Loucy (cell line): Measurements from ENCODE around the gene RIMS1.

Experiments used
- H2AFZ ChIP-seq: fragments of 200-600 bp; sonication (generic); 2 replicates; pipeline ENCODE4 v1.6.0; 2016; ENCODE audit warnings: antibody characterized with exemption, mild to moderate bottlenecking, low read length, moderate library complexity
- H3F3A ChIP-seq: fragments of 200-600 bp; 2 replicates; pipeline ENCODE4 v1.6.0; 2016; ENCODE audit warnings: antibody characterized with exemption, low read depth, mild to moderate bottlenecking
- H3K27me3 ChIP-seq: fragments of 200-600 bp; sonication (generic); 2 replicates; pipeline ENCODE4 v1.6.1; 2014; ENCODE audit warnings: low read length, mild to moderate bottlenecking; ENCODE audit not compliant: insufficient read depth, poor library complexity, severe bottlenecking
- H3K36me3 ChIP-seq: fragments of 200-600 bp; sonication (generic); 2 replicates; pipeline ENCODE4 v1.6.1; 2016; ENCODE audit warnings: low read length; ENCODE audit not compliant: insufficient read depth
- H3K4me1 ChIP-seq: fragments of 200-600 bp; sonication (generic); 2 replicates; pipeline ENCODE4 v1.5.1; 2014; ENCODE audit warnings: low read length, mild to moderate bottlenecking; ENCODE audit not compliant: insufficient read depth, poor library complexity, severe bottlenecking
- H3K4me2 ChIP-seq: fragments of 200-600 bp; sonication (generic); 2 replicates; pipeline ENCODE4 v1.6.0; 2014; ENCODE audit warnings: antibody characterized with exemption, low read length, low read depth, mild to moderate bottlenecking; ENCODE audit not compliant: poor library complexity, severe bottlenecking
- H3K4me3 ChIP-seq: fragments of 200-600 bp; sonication (generic); 2 replicates; pipeline ENCODE4 v1.5.1; 2014; ENCODE audit warnings: low read length, mild to moderate bottlenecking, mixed read lengths; ENCODE audit not compliant: poor library complexity, severe bottlenecking
- H3K79me2 ChIP-seq: fragments of 200-600 bp; sonication (generic); 2 replicates; pipeline ENCODE4 v1.6.1; 2014; ENCODE audit warnings: low read length; ENCODE audit not compliant: insufficient read depth
- H3K9ac ChIP-seq: fragments of 200-600 bp; sonication (generic); 2 replicates; pipeline ENCODE4 v1.6.0; 2014; ENCODE audit warnings: mild to moderate bottlenecking, low read depth, low read length, moderate library complexity; ENCODE audit not compliant: poor library complexity, severe bottlenecking
- H3K9me2 ChIP-seq: fragments of 200-600 bp; sonication (generic); replicated peaks from 2 replicates; pipeline ENCODE4 v1.6.1; 2016; ENCODE audit warnings: low read depth, low read length, mixed read lengths
- H3K9me3 ChIP-seq: fragments of 200-600 bp; sonication (generic); 2 replicates; pipeline ENCODE4 v1.6.1; 2014; ENCODE audit warnings: mild to moderate bottlenecking, antibody characterized with exemption, low read length, low read depth; ENCODE audit not compliant: insufficient read depth
- H4K20me1 ChIP-seq: fragments of 200-600 bp; sonication (generic); 2 replicates; pipeline ENCODE4 v1.6.0; 2014; ENCODE audit warnings: antibody characterized with exemption, low read length, mild to moderate bottlenecking; ENCODE audit not compliant: insufficient read depth, poor library complexity, severe bottlenecking
- EZH2phosphoT487 ChIP-seq: fragments of 200-600 bp; IDR thresholded peaks from 2 replicates; pipeline ENCODE4 v1.6.1; 2018; ENCODE audit warnings: antibody characterized with exemption, mild to moderate bottlenecking, moderate library complexity, borderline replicate concordance
- TF ChIP-seq, protein P1 (sequence below): fragments of 200-600 bp; sonication (generic); conservative IDR thresholded peaks from 2 replicates; pipeline ENCODE4 v1.5.1; 2014; ENCODE audit warnings: mild to moderate bottlenecking, antibody characterized with exemption, low read length

RIMS1 gene

DNA sequence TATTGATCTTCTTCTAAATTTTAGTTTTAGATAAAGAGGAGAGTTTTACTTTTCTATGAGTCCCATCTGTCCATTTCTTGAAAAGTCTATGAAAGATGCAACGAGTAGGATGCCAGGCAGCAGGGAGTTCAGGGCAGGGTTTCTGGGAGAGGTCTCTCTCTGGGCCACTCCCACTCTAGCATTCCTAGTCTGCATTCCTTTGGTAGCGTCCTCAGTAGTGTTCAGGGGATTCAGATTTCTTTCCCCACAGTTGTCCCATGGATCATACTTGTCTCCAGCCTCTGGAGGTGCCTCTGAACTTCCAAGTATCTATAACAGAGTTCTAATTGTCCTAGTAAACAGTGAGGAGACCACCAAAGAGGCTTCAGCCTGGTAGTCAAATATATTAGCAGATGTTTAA lies 225.3 kb downstream of the RIMS1 start:
- Histone ChIP-seq H2AFZ (no peak overlapping the region), H3K9ac (no peak overlapping the region), H3K9me2 (no peaks in the 10 kb centered on the region), H4K20me1 (no peaks in the 10 kb centered on the region), H3K4me3 (no peak overlapping the region), H3K27me3 (no peaks in the 10 kb centered on the region), H3K36me3 (no peaks in the 10 kb centered on the region), H3K79me2 (no peaks in the 10 kb centered on the region), H3K4me2 (no peak overlapping the region), H3F3A (no peaks in the 10 kb centered on the region), H3K4me1 (no peaks in the 10 kb centered on the region), H3K9me3 (no peaks in the 10 kb centered on the region)
- TF ChIP-seq, protein P1, sequence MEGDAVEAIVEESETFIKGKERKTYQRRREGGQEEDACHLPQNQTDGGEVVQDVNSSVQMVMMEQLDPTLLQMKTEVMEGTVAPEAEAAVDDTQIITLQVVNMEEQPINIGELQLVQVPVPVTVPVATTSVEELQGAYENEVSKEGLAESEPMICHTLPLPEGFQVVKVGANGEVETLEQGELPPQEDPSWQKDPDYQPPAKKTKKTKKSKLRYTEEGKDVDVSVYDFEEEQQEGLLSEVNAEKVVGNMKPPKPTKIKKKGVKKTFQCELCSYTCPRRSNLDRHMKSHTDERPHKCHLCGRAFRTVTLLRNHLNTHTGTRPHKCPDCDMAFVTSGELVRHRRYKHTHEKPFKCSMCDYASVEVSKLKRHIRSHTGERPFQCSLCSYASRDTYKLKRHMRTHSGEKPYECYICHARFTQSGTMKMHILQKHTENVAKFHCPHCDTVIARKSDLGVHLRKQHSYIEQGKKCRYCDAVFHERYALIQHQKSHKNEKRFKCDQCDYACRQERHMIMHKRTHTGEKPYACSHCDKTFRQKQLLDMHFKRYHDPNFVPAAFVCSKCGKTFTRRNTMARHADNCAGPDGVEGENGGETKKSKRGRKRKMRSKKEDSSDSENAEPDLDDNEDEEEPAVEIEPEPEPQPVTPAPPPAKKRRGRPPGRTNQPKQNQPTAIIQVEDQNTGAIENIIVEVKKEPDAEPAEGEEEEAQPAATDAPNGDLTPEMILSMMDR, result no peak
- no peak for TF ChIP-seq EZH2phosphoT487

DNA sequence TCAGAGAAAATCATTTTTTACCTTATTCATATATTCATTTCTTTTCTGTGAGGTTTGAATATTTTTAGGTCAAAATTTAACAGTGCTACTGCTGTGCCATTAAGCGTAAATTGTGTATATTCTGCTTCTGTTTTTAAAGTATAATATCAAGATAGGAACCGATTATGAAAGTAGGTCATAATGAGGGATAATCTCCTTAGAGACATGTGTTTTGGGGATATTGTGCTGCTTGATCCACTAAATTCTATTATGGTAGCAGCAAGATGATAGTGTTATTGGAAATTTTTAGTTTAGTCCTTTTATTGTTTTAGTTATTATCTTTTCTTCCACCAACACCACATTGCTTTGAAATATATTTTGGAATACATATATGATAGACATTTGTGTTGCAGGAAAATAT lies 244.0 kb downstream of the RIMS1 start:
- Histone ChIP-seq H3F3A (no peaks in the 10 kb centered on the region), H3K4me2 (no peak overlapping the region), H3K9me2 (no peaks in the 10 kb centered on the region), H3K4me3 (no peak overlapping the region), H3K36me3 (no peaks in the 10 kb centered on the region), H3K9ac (no peak overlapping the region), H3K4me1 (no peaks in the 10 kb centered on the region), H3K9me3 (no peaks in the 10 kb centered on the region), H4K20me1 (no peaks in the 10 kb centered on the region), H3K79me2 (no peaks in the 10 kb centered on the region), H3K27me3 (no peaks in the 10 kb centered on the region), H2AFZ (no peak overlapping the region)
- TF ChIP-seq, protein P1, result no peak
- no peak for TF ChIP-seq EZH2phosphoT487

DNA sequence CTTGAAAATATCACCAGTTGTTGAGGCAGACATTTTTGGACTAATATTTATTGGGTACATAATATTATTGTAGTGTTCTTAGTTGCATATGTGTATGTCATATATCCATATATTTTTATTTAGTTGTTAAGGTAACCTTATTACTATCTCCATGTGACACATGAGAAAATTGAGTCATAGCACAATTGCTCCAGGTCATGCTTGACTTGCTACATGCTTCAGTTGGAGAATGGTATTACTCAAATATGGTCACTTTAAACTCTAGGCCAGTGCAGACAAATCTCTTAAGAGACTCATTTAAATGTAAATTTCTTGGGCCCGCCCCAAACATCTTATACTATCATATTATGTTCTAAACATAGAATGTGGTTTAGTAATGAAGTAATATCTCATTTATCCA lies 246.1 kb downstream of the RIMS1 start:
- Histone ChIP-seq H3K9me2 (no peaks in the 10 kb centered on the region), H3F3A (no peaks in the 10 kb centered on the region)

More for the DNA sequence above, 246.1 kb downstream of the RIMS1 start:
- Histone ChIP-seq H3K36me3 (no peaks in the 10 kb centered on the region), H3K4me2 (no peak overlapping the region), H3K9me3 (no peaks in the 10 kb centered on the region), H3K79me2 (no peaks in the 10 kb centered on the region), H2AFZ (no peak overlapping the region), H3K4me3 (no peak overlapping the region), H3K27me3 (no peaks in the 10 kb centered on the region), H3K9ac (no peak overlapping the region), H4K20me1 (no peaks in the 10 kb centered on the region), H3K4me1 (no peaks in the 10 kb centered on the region)
- TF ChIP-seq EZH2phosphoT487, result no peak
- TF ChIP-seq, protein P1, result no peak
